ENCODE data around the gene BMPR1B.

The BMPR1B gene

GRCh38 chr4:95068818-95069478 is 311.2 kb downstream of the BMPR1B start:
- no peak for TF ChIP-seq CTCF (IDR thresholded peaks at IDR 0.05; ENCODE audit: low read length, missing control alignments)
- no peak for DNase-seq (ENCODE audit: low read depth)
- H3K4me3 ChIP-seq (replicated peaks; ENCODE audit: low read depth, low read length): no peak overlapping the region

GRCh38 chr4:95071851-95072250 is 314.1 kb downstream of the BMPR1B start:
- DNase-seq (ENCODE audit: low read depth): no peak
- no peak for TF ChIP-seq CTCF (IDR thresholded peaks at IDR 0.05; ENCODE audit: low read length, missing control alignments)
- no peak overlapping the region for H3K4me3 ChIP-seq (replicated peaks; ENCODE audit: low read depth, low read length)

- no peak for DNase-seq (ENCODE audit: low read depth)
- H3K4me3 ChIP-seq (replicated peaks; ENCODE audit: low read depth, low read length): no peak overlapping the region
- TF ChIP-seq CTCF (IDR thresholded peaks at IDR 0.05; ENCODE audit: low read length, missing control alignments): no peak
Measured at GRCh38 chr4:95073646-95074045, 315.9 kb downstream of the BMPR1B start.

- no peak overlapping the region for H3K4me3 ChIP-seq (replicated peaks; ENCODE audit: low read depth, low read length)
- TF ChIP-seq CTCF (IDR thresholded peaks at IDR 0.05; ENCODE audit: low read length, missing control alignments): no peak
- DNase-seq (ENCODE audit: low read depth): no peak
Measured at GRCh38 chr4:95077864-95078263, 320.1 kb downstream of the BMPR1B start.

GRCh38 chr4:95080969-95081368 is 323.2 kb downstream of the BMPR1B start:
- no peak for DNase-seq (ENCODE audit: low read depth)
- no peak for TF ChIP-seq CTCF (IDR thresholded peaks at IDR 0.05; ENCODE audit: low read length, missing control alignments)
- no peak overlapping the region for H3K4me3 ChIP-seq (replicated peaks; ENCODE audit: low read depth, low read length)

- H3K4me3 ChIP-seq (replicated peaks; ENCODE audit: low read depth, low read length): no peak overlapping the region
- DNase-seq (ENCODE audit: low read depth): no peak
- no peak for TF ChIP-seq CTCF (IDR thresholded peaks at IDR 0.05; ENCODE audit: low read length, missing control alignments)
Measured at GRCh38 chr4:95084584-95084983, 326.8 kb downstream of the BMPR1B start.
